Activated CD4-positive, alpha-beta T cell treated with anti-CD3 and anti-CD28 coated beads for 48 hours (primary cell): ENCODE data around the gene DAB2IP.

Experiments used
- DNase-seq: peaks from one replicate; pipeline ENCODE4 v3.0.0-alpha.2; 2020

DAB2IP gene

GRCh38 chr9:121821326-121821725 lies 169.9 kb downstream of the DAB2IP start:
- no peak for DNase-seq

- DNase-seq = peak; percentile 7
These were observed 171.0 kb downstream of the DAB2IP start for GRCh38 chr9:121822093-121823085.

DNA sequence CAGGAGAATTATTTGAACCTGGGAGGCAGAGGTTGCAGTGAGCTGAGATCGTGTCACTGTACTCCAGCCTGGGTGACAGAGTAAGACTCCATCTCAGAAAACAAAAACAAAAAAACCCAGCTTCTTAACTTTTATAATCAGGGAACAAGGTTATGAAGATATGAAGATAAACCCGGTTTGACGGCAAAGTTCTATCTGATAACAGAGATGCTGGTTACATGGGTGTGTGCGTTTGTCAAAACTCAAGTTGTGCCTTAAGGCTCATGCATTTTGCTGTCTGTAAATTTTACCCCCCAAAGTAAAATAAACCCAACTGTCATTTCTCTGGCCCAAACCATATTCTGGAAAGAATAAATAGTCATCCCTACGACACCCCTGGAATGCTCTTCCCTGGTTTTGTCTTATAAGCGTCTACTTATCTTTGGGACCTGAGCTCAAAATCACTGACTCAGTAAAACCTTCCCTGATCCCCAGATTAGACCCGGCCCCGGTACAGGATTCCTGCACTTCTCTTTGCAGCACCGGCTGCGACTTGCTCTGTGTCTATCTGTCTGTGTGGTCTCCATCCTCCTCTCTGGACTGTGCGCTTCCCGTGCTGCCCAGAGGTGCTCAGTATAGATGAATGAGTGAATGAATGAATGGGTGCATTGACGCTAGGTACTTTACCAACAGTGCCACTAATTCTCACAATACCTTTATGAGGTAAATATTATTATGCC lies 172.2 kb downstream of the DAB2IP start:
- DNase-seq = no peak

DNA sequence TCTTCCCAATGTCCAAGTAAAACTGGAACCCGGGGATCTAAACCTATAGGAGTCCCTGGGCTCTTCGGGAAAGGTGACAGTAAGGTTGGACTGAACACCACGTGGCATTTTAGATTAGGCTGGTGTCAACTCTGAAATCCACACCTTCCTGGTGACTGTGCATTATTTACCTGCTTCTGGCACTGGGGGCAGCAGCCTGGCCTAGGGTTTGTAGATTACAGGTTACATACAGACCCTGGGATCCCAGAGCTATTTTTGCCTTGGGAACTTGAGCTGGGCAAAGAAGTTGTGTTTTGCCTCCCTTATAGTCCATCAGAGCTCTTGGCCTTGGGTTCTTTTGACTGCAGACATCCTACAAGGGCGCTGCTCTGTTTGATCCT lies 173.2 kb downstream of the DAB2IP start:
- DNase-seq = no peak

DNA sequence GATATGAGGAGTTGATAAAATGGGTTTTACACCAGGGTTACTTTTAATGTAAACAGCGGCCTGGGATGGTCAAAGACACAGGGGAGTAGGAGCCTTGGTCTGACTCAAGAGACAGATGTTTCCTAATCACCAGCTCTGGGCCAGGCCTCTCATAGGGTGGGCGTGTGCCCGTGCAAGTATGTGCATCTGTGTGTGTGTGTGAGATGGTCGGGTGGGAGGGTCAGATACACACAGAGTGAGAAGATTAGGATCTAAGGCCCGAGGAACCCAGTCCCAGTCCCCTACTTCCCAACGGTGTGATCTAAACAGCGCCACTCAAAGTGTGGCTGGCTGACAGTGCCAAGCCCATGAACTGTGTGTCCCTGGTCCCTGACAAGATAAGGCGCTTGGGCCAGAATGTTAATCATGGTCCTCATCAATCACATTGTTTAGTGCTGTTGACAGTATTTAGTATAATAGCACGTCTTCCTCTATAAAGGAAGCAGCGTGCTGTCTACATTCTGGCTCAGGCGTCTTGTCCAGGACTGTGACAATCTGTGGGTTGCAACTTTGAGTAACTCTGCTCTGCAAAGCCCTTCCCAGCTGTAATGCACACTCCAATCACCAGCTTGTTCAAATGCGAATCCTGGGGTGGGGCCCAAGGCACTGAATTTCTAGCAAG lies 173.7 kb downstream of the DAB2IP start:
- DNase-seq = no peak

- DNase-seq = no peak
These were observed 175.3 kb downstream of the DAB2IP start for GRCh38 chr9:121826711-121827110.

- DNase-seq = no peak
These were observed 176.0 kb downstream of the DAB2IP start for GRCh38 chr9:121827251-121827967.

- no peak for DNase-seq
These were observed 179.2 kb downstream of the DAB2IP start for GRCh38 chr9:121830441-121831140.

DNA sequence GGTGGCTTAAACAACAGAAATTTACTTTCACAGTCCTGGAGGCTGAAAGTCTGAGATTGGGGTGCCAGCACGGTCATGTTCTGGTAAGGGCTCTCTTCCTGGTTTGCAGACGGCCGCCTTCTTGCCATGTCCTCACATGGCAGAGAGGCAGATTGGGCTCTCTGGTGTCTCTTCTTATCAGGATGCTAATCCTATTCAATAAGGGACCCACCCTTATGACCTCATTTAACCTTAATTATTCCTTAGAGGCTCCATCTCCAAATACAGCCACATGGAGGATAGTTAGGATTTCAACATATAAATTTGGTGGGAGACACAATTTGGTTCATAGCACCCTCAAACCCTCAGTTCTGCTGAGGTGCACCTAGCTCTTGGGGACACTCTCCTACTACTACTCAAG lies 180.4 kb downstream of the DAB2IP start:
- DNase-seq = no peak

- DNase-seq = no peak
These were observed 181.6 kb downstream of the DAB2IP start for GRCh38 chr9:121833061-121833460.
